ENCODE results near the gene LY86.

The LY86 gene

GRCh38 chr6:6696867-6697531 is 108.5 kb downstream of the LY86 start:
- H3K4me3 ChIP-seq (ENCODE audit: low read length), result no peak overlapping the region
- DNase-seq (ENCODE audit: low read depth), result no peak
- TF ChIP-seq CTCF (conservative IDR thresholded peaks at IDR 0.05; ENCODE audit: low read depth, low read length), result peak; percentile 87

- no peak for TF ChIP-seq CTCF (conservative IDR thresholded peaks at IDR 0.05; ENCODE audit: low read depth, low read length)
- no peak overlapping the region for H3K4me3 ChIP-seq (ENCODE audit: low read length)
- DNase-seq (ENCODE audit: low read depth), result peak; percentile 62
Measured at GRCh38 chr6:6697620-6698019, 109.1 kb downstream of the LY86 start.

GRCh38 chr6:6699741-6700367 is 111.3 kb downstream of the LY86 start:
- H3K4me3 ChIP-seq (ENCODE audit: low read length), result no peak overlapping the region
- TF ChIP-seq CTCF (conservative IDR thresholded peaks at IDR 0.05; ENCODE audit: low read depth, low read length), result peak; percentile 11
- peak; percentile 92 for DNase-seq (ENCODE audit: low read depth)

- H3K4me3 ChIP-seq (ENCODE audit: low read length), result no peak overlapping the region
- no peak for DNase-seq (ENCODE audit: low read depth)
- TF ChIP-seq CTCF (conservative IDR thresholded peaks at IDR 0.05; ENCODE audit: low read depth, low read length), result no peak
Measured at GRCh38 chr6:6700407-6701270, 112.1 kb downstream of the LY86 start.

GRCh38 chr6:6701864-6702263 is 113.3 kb downstream of the LY86 start:
- no peak for DNase-seq (ENCODE audit: low read depth)
- no peak for TF ChIP-seq CTCF (conservative IDR thresholded peaks at IDR 0.05; ENCODE audit: low read depth, low read length)
- no peak overlapping the region for H3K4me3 ChIP-seq (ENCODE audit: low read length)

- no peak for TF ChIP-seq CTCF (conservative IDR thresholded peaks at IDR 0.05; ENCODE audit: low read depth, low read length)
- DNase-seq (ENCODE audit: low read depth), result no peak
- H3K4me3 ChIP-seq (ENCODE audit: low read length), result no peak overlapping the region
Measured at GRCh38 chr6:6703699-6704098, 115.2 kb downstream of the LY86 start.

Data from retinal pigment epithelial cell (primary cell).